GM12891 (cell line): ENCODE data around the gene INSYN2B.

Source experiments
- DNase-seq: peaks from one replicate; pipeline ENCODE4 v3.0.0; 2011; ENCODE audit warnings: low spot score; ENCODE audit not compliant: insufficient read length
- FAIRE-seq: peaks from 2 replicates; lab custom pipeline; 2011; peaks lifted over from hg19 to GRCh38; lab: Jason Lieb, UNC
- PAX5 ChIP-seq: IDR thresholded peaks from 2 replicates; pipeline ENCODE4 v1.6.1; 2011; ENCODE audit warnings: low read length, moderate library complexity, mild to moderate bottlenecking; ENCODE audit not compliant: insufficient read depth, severe bottlenecking
- POLR2A ChIP-seq: IDR thresholded peaks from 2 replicates; pipeline ENCODE4 v1.6.1; 2011; ENCODE audit warnings: low read depth, low read length, control low read depth
- POLR2AphosphoS5 ChIP-seq: IDR thresholded peaks from 2 replicates; pipeline ENCODE4 v1.6.1; 2011; ENCODE audit warnings: low read depth, low read length, control low read depth
- POU2F2 ChIP-seq: IDR thresholded peaks from 2 replicates; pipeline ENCODE4 v1.6.1; 2011; ENCODE audit warnings: low read depth, mild to moderate bottlenecking, control low read depth, low read length, moderate library complexity
- SPI1 ChIP-seq: IDR thresholded peaks from 2 replicates; pipeline ENCODE4 v1.6.1; 2011; ENCODE audit warnings: low read depth, low read length, control low read depth
- TAF1 ChIP-seq: IDR thresholded peaks from 2 replicates; pipeline ENCODE4 v1.6.1; 2011; ENCODE audit warnings: low read depth, low read length, control low read depth

Gene INSYN2B

DNA sequence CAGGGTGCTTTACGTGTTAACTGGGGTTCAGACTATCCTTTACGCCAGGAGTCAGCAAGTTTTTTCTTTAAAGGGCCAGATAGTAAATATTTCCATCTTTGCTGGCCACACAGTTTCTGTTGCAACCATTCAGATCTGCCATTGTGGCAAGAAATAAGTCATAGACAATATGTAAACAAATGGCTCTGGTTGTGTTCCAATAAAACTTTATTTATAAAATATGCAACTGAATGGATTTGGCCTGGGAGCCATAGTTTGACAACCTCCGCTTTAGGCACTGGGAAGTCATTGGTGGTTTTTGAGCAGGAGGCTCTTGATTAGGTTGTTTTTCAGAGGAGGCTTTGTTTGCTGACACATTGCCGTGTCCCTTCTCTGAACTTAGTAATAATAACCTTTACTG, 90.7 kb downstream of the INSYN2B start:
- DNase-seq = no peak
- no peak for FAIRE-seq
- TF ChIP-seq POLR2AphosphoS5 = no peak
- no peak for TF ChIP-seq POLR2A
- no peak for TF ChIP-seq SPI1
- TF ChIP-seq PAX5 = no peak
- TF ChIP-seq POU2F2 = no peak
- TF ChIP-seq TAF1 = no peak

DNA sequence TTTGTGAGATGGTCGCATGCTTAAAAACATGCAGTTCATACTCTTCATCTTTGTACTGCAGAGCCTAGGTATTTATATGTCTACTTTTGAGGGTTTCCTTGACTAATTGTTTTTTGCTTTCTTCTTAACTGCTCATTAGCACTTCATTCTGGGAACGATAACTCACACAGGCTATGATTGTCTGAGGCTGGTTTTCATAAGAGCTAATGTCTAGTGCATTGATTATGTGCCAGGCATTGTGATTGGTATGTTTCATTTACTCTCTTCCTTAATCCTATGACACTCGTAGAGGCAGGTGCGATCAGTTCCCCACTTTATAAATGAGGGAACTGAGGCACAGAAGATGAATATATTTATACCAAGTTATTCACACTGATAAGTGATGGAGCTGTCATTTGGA, 93.6 kb downstream of the INSYN2B start:
- DNase-seq (no peak), FAIRE-seq (no peak)
- TF ChIP-seq POLR2A (no peak), PAX5 (no peak), POU2F2 (no peak), POLR2AphosphoS5 (no peak), SPI1 (no peak), TAF1 (no peak)

DNA sequence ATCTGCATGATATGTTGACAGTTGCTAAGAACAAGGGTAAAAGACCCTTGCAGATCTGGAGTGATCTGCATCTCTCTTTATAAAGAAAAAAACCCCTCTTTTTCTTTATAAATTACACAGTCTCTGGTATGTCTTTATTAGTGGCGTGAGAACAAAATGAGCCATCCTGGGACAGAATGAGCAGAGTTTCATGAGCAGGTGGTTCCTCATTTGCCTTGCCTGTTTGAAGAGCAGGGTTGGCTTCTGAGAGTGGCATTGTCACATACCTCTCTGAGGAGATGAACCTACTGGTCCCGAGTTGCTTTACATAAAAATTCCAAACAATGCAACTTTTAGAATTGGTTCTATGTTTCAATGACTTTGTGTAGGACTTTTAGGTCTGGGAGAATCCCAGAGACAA, 94.3 kb downstream of the INSYN2B start:
- no peak for DNase-seq
- no peak for FAIRE-seq
- TF ChIP-seq TAF1 (no peak), PAX5 (no peak), POU2F2 (no peak), SPI1 (no peak), POLR2A (no peak), POLR2AphosphoS5 (no peak)

DNA sequence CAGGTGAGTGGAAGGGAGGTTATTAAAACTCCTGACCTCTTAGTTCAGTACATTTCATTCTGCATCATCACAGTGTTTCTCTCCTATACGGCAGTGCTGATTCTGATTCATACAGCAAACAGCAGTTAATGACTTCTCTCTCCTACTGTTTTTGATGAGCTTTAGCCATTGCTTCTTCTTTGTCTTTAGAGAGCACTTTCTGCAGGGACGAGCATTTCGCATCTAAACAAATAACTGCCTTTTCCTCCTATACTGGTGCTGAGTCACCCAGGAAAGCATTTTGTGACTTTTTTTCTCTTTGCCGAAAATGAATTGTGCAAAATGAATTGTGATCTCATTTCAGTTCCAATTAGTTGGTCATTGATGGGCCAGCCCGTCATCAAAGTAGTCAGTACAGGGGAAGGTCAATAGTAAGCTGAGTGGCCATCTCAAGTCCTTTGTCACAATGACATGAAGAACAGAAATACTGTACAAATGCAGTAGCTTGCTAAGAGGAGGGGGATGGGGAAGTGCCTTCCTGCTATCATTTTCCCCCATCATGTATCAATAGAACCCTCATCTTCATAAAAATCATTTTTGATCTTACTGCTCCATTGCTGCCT, 98.5 kb downstream of the INSYN2B start:
- TF ChIP-seq POU2F2 = no peak
- TF ChIP-seq SPI1 = no peak
- no peak for TF ChIP-seq POLR2A
- TF ChIP-seq POLR2AphosphoS5 = no peak
- no peak for TF ChIP-seq PAX5
- no peak for TF ChIP-seq TAF1
- FAIRE-seq (peak; percentile 13), DNase-seq (no peak)

DNA sequence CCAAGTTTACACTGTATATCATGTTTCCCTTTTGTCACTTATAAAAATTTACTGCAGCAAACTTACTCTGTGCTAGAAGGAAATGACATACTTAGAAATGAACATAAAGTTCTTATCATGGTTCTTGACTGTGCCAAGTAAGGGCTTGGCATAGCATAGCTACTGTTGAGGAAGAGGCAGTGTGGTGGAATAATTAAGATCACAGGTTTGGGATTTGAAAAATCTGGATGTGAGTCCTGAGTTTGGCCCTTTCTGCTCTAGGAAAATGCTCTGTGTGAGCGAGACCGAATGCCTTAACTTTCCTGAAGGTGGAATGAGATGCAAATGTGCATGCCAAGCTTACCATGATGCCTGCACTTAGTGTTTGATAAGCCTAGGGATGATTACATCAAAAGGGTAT, 99.5 kb downstream of the INSYN2B start:
- DNase-seq (no peak), FAIRE-seq (no peak)
- no peak for TF ChIP-seq POU2F2
- no peak for TF ChIP-seq SPI1
- TF ChIP-seq TAF1 = no peak
- TF ChIP-seq POLR2A = no peak
- TF ChIP-seq PAX5 = no peak
- TF ChIP-seq POLR2AphosphoS5 = no peak

DNA sequence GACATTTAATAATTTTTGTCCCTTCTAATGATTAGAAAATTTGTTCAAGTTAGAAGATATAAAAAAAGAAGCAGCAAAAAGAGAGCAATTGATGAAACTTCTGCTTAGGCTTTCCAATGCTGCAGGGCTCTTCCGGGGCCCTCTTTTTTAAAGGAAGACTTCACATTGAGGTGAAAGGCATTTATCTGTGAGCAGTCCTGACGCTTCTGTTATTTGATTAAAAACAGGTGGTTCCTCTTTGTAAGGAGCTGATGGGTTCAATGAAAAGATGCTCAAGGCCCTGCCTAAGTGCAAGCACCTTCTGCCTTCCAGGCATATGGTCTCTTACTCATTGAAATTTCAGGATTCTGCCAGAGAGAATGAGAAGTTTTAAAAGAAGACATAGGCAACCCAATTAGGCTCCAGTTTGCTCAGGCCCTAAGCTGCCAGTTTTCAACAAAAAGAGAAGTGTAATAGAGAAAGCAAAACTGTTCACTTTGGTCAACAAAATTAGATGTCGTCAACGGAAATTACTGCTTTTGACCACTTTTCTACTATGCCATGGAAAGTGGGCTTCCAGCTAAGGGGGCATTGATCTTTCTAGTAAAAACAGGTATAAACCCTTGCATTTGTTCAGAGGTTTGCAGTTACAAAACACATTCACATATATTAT, 100.2 kb downstream of the INSYN2B start:
- no peak for DNase-seq
- TF ChIP-seq POLR2AphosphoS5 = no peak
- TF ChIP-seq SPI1 = peak; percentile 65
- no peak for TF ChIP-seq POLR2A
- TF ChIP-seq POU2F2 = no peak
- FAIRE-seq = peak; percentile 16

DNA sequence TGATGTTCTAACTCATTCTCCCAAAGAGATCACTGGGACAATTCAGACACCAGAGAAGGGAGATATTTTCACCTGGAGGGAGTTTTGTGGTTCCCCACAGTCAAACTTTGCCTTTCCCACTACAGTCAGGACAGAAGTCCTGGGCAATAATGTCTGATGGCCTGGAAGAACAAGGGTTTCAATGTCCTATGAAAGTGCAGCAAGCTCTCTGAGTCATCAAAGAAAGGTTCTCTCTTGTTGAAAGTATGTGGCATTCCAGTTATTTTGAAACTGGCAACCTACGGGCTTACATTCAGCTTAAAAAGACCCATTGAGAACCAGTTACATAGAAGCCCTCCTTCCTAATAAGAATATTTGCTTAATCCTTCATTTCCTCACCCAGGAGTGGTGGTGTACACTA, 103.9 kb downstream of the INSYN2B start:
- FAIRE-seq = no peak
- no peak for DNase-seq
- TF ChIP-seq POU2F2 (no peak), POLR2AphosphoS5 (no peak), POLR2A (no peak), SPI1 (no peak), TAF1 (no peak), PAX5 (no peak)

DNA sequence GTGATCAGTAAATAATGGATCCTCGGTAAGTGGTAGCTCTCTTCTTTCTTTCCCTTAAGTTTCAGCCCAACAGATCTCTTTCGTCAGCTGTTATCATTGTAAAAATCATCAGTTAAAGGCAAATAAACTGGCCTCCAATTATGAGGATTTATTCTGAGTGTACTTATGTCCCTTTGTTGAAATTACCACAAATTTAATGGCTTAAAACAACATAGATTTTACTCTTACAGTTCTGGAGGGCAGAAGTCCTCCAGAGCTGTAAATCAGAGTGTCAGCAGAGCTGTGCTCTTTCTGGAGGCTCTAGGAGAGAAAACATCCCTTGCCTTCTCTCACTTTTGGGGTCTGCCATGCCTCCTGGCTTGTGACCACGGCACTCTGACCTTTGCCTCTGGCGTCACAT, 104.6 kb downstream of the INSYN2B start:
- no peak for FAIRE-seq
- DNase-seq = no peak
- no peak for TF ChIP-seq SPI1
- TF ChIP-seq POLR2AphosphoS5 = no peak
- no peak for TF ChIP-seq POU2F2
- TF ChIP-seq PAX5 = no peak
- no peak for TF ChIP-seq POLR2A
- no peak for TF ChIP-seq TAF1

DNA sequence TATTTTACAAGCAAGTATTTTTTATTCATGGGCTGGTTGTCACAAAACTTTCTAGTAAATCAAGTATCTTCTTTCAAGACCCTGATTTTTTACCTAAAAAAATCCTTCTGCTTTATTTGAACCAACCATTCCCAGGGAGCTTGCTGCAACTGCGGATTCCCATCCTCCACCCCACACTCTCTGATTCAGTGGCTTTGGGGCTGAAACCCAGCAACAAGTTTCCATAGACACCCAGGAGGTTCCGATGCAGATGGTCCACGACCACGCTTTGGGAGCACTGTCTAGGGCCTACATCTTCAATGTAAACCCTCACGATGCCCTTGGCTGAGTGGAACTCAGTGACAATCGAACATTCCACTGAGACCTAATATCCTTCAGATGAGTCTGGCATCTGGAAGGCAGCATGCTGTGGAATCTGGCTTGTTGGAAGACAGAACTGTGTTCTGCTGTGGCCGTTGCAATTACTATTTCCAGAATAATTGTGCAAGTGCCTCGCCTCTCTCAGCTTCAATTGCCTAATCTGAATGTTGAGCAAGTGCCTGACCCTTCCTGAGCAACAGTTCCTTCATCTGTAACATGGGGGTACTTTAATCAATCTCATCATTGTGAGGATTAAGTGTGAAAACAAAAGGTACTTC, 105.1 kb downstream of the INSYN2B start:
- FAIRE-seq (no peak), DNase-seq (no peak)
- TF ChIP-seq PAX5 (no peak), SPI1 (no peak), TAF1 (no peak), POU2F2 (no peak), POLR2AphosphoS5 (no peak), POLR2A (no peak)

DNA sequence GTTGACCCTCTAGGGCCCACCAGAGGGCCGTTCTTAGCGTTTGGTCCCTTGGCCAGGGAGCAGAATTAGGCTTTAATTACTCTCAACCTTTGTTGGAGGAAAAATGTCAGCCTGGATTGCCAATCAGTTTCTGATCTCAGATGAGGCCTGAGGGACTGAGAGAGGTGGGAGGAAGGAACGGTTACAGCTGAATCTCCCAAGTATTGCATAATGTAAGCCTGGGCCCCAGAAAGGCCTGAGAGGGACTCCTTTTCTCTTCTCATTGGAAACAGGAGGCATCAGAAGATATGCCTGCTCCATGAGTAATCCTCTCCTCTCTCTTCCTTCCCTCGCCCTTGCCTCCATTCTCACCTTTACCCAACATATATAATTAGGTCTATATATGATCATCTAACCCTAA, 105.7 kb downstream of the INSYN2B start:
- TF ChIP-seq POLR2AphosphoS5 = no peak
- no peak for TF ChIP-seq SPI1
- no peak for TF ChIP-seq TAF1
- TF ChIP-seq POLR2A = no peak
- no peak for TF ChIP-seq POU2F2
- no peak for TF ChIP-seq PAX5
- FAIRE-seq (no peak), DNase-seq (no peak)
